HepG2 (cell line): ENCODE measurements around the gene URM1.

Experiments
- CTCF ChIP-seq: sonication (generic); formaldehyde crosslinking; IDR thresholded peaks from 2 replicates; pipeline ENCODE4 v1.5.0; 2020; ENCODE audit warnings: mild to moderate bottlenecking, missing genetic modification reagents, moderate library complexity
- ZNF775 ChIP-seq: sonication (generic); formaldehyde crosslinking; IDR thresholded peaks from 2 replicates; pipeline ENCODE4 v1.4.0; 2020; ENCODE audit warnings: missing genetic modification reagents, mild to moderate bottlenecking, moderate library complexity, borderline replicate concordance

- TF ChIP-seq CTCF: peak; percentile 38
- no peak for TF ChIP-seq ZNF775
Observed at GRCh38 chr9:128420651-128421481, 49.7 kb downstream of the URM1 start, which contains the start of gene CERCAM.
